ENCODE data around the gene ABLIM1.

The ABLIM1 gene

DNA sequence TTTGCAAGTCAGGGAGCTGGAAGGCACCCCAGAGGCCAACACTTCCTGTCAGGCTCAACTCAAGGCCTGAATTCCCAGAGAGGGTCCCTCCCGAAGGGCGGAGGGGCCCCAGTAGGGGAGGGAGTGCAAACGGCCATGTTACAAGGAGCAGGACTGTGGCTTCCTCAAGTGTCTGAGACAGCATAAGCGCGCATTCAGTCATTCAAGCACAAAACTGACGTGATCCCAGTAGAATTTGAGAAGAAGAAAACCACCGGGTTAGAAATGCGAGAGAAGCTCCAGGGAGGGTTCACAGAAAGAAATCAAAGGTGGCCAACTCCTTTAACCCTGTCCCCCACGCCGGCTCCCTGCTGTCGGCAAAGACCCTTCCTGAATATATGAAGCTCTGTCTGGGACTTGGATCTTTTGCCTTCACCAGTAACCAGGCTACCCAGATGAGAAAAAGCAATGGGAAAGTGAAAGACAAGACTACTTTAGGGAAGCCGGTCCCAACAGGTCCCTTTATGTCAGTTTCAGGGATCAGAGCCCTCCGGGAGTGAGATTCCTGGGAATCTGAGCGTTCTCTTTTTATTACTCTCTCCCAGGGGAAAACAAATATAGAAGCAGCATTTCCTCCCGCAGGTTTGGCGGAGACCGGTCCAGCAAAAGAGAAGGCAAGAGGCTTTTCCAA lies 255.1 kb downstream of the ABLIM1 start:
- DNase-seq, result no peak

DNA sequence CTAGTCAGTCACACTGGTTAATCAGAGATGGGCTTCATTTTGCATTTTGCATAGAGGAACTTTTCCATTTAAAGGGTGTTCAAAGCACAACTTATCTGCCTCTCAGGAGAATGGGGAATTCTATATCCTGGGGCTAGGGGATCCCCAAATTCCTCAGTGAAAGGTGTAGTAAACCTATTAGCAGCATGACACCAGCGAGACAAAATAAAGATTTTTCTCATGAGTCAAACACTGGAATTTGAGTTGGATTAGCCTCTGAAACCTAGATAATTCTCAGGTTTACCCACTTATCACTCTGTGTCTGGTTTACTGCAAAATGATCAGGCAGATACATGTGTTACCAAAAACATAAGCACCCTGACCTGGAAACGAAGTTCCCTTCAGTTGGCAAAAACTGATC lies 255.8 kb downstream of the ABLIM1 start:
- no peak for DNase-seq

DNA sequence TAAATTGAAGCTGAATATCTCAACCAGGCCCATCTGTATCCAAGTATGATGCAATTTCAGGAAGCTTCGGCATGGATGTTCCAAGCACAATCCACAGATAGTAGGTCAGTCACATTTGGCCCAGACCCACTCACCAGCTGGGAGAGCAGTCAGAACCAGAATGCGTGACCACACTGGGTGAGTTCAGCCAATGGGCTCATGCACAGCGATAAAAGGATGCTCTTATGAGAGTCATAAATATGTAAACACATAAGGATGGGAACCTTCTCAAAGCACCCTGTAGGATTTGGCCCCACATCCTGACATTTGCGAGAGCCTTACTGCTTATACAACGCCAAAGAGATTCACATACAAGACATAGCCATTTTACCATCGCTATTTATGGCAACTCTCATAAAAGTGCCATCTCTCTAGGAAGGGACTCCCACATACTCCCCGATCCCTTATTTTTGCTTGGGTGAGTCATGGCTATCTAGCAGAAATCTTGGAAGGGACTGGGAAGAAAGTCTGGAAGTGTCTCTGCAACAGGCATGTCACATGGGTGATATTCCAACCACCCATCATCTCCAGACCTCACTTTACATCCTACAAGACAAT lies 256.8 kb downstream of the ABLIM1 start:
- DNase-seq, result no peak

DNA sequence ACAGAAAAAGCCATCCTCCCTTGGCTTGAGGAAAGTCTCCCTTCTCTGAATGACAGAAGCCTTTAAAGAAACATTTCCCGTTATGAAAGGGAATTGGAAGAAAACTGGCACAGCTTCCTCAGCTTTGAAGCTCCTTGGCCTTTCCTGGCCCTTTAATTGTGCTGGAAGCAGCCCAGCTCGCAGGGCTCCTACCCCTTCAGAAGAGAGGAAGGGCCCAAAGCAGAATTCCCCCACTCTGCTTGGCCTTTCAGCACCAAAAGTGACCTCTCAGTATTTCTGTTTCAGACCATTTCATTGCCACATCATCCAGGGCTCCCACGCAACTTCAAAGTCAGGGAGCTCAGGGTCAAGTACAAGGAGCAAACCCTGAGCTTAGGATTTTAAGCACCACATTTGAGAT lies 258.0 kb downstream of the ABLIM1 start:
- DNase-seq, result no peak

DNA sequence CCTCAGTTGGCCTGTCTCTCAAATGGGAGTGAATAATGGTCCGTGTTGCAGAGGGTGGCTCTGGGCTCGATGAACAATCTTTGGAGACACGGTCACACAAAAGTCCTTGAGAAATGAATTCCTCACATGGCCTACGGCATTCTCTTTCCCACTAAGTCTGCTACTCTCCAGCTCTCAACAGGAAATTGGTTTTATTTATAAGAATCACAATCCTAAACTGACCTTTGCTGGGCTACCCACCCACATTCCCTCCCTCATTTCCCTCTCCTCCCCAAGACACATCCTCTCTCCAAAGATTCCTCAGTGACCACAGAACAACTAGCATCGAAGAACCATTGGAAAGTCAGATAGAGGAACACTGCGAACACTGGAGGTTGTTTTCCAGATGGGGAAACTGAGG lies 258.5 kb downstream of the ABLIM1 start:
- no peak for DNase-seq

DNA sequence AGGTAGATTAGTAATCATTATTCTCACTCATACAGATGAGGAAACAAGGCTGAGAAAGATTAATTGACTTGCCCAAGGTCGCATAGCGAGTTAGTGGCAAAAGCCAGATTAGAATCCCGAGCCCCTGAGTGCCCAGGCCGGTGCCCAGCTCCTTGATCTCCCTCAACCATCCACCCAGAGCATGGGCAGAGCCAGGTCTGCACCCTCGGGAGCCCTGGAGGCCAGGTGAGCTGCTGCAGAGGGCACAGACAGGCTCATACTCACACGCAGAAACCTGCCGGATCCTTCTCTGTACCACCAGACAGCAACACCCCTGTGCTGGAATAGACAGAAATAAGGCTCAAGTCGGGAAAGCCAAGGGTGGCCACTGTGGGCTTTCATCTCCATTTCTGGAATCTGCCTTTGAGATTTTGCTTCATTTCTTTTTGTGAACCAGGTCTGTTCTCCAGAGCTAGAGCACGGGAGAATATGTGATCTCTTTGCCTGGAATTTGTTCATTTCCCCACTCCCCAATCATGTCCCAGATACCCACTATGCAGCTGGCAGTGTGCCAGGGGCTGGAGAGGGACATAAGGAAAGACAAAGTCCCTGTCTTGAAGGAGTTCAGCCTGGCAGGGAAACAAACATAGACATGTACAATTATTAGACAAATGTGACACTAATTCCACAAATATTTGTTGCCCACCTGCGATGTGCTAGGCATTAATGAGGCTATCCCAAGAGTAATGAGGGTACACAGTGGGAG lies 259.3 kb downstream of the ABLIM1 start:
- DNase-seq, result no peak

DNA sequence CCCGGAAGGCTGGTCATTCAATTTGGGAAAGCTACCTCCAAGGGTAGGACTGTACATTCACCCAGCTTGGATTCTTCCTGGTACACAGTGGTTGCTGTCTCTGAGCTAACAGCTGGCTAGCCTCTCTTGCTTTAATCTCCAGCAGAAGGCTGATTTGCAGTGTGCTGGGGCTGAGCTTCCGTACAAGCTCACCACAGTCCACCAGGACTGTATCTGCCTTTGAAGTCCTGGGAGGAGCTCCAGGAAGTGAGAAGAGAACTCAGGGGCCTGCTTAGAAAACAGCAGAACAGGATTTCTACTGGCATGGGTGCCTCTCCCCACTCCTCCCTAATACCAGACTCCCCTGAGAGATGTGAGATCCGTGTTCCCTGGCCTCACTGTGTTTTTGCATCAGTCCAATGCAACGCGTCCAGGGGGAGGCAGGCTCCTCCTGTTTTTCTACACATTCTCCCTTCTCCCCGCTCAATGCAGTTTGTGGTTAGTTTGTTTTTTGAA lies 260.4 kb downstream of the ABLIM1 start:
- DNase-seq, result no peak

DNA sequence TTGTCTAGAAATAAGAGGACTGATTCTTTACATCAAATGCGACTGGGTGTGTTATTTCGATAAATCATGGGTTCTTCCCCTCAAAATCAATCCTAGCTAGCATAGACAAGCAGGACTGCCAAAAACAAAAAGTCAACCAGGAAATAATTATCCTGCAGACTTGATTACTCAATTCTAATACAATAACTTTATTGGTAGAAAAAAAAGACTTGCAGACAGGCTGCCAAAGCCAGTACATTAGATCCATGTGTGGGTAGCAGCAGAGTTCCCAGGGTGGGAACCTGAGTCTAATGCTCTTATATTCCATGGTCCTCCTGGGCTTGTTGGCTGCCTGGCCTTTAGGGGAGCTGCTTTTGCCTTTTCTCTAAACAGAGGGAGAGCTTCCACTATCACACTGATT lies 261.6 kb downstream of the ABLIM1 start:
- DNase-seq, result no peak

DNA sequence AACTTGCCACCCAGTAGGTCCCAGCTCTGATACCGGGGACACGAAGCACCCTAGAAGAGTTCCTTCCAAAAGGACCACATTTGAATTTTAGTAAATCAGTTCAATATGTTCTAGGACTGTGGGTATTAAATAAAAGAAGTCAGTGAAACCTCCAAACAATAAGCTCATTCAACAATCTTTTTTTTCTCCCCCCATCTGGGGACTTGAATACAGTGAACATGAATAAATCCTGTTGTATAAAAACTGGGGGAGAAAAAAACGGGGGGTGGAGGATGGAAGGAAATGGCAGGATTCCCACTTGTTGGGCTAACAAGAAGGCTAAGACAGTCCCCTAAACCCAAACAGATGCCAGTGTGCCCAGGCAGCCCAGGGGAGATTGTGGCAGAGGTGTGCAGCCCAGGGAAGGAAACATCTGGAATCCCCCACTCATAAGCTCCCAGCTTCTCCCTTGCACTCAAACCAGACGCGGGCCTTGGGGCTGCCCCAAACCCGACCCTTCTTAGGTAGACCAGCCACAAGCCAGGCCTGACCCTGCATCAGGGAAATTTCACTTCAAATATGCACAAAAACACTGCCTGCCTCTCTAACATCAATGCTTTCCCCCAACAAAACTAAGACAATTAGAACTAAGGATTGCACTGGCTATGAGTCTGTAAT lies 262.6 kb downstream of the ABLIM1 start:
- DNase-seq, result no peak

DNA sequence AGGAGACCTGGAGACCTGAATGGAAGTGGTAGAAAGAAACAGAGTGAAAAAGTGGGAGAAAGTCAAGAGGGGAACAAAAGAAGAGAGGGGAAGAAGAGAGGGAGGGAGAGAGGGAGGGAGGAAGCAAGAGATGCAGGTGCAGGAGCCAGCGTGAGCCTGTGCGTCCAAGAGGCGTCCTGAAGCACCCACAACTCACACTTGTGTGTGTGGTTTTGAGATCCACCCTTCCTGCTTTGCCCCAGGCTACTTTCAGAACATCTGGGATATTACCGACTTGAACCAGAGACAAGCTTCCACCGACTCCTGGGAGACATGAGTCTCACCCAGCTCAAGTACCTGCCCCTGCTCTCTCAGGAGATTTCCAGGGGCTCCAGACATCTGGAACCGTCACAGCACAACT lies 263.5 kb downstream of the ABLIM1 start:
- DNase-seq, result no peak

DNA sequence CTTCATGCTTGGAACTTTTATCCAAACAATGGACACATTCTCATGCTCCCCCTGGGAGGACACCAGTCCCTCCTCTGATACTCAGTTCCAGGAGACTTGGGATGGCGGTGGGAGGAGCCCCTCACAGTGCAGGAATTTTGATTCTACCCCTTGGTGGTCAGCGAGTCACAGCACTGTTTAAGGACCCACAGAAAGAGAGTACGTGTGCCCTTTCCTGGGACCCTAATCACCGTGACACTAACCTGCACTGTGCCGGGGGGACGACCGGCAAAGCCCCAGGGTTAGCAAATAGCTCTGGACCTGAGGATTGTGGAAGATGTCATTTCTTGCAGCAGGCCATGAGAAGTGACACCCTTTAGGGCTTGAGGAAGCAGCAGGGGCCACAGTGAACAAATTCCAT lies 264.2 kb downstream of the ABLIM1 start:
- no peak for DNase-seq

DNA sequence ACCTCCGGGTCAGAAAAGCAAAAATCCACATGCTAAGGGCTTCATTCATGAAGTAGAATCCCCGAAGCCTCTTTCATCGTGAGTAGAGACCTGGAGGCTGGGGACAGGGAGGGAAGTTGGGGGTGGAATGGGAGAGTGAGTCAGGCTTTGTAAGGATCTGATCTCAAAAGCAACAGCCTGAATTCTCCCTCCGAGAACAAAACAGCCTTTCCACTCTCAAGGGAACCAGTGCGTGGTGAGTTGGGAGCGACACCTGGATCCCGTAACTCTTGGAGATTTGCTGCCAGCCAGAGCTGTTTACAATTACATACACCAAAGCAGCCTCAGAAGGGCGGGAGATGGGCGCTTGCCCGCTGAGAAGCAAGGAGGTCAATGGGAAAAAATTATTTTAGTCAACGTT lies 264.6 kb downstream of the ABLIM1 start:
- DNase-seq, result no peak

DNA sequence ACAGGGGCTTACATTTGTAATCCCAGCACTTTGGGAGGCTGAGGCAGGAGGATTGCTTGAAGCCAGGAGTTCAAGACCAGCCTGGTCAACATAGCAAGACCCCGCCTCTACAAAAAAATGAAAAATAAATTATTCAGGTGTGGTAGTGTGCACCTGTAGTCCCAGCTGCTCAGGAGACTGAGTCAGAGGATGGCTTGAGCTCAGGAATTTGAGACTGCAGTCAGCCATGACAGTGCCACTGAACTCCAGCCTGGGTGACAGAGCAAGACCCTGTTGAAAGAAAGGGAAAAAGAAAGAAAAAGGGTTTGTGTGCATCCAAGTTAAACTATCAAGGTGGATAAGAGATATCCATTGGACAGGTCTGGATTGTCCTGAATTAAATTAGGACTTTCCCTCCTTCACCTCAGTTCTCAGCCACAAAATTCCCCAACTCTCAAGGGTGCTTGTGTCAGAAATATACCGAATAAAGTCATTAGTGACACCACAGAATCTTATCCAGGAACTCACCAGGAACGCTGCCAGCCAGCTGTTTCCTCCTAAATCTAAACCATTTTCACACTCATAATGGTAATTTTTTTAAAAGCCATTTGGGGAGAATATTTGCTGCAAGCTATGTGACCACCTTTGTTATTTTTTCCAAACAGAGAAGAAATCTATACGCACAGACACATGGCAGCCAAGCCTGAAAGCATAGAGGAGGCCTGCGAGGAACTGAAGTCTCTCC lies 265.8 kb downstream of the ABLIM1 start:
- DNase-seq, result no peak

DNA sequence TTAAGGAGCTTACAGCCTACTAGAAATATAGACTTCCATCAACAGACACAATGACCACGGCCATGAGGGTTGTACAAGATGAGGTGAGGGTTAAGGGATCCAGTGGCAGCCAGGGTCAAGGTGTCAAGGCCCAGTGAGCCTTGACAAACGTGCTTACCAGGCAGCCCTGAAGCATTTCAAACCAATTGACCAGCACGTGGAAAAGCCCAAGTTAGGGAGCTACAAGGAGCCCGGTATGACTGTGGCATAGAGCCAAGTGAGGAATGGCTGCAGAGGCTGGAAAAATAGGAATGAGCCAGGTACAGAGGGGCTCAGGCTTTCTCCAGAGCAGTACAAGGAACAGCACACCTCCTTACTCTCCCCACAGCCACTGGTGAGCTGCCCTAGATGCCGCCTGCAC lies 266.5 kb downstream of the ABLIM1 start:
- no peak for DNase-seq

DNA sequence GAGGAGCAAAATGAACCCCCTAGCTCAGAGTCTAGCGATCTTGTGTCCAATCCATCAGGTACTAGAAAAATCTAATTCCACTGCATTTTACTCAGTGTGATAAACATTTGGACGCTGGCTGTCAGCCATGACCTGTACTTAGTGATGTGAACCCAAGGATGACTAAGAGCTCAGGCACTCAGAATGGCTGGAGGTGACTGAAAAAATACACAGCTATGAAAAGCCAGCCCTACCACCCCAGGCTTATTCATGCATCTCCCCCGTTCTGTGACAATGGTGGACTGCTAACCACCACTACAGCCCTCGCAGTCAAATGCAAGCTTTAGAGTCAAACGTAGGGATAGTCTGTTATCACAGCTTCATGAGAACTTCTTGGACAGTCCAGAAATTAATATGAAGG lies 268.6 kb downstream of the ABLIM1 start:
- DNase-seq, result no peak

DNA sequence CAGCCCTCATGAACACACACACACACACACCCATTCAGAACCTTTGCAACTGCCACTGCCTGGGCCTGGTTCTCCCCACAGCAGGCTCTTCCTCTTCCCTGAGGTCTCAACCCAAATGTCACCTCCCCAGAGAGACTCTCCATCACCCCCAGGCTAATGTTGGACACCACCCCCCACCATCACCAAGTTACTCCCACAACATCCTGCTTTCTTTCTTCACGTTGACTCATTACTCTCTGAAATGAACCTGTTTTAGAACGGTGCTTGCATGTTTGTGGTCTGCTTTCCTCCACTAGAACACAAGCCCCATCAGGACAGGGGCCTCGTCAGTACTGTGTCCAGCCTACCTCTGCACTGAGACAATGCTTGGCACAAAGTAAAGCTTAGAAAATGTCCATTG lies 269.8 kb downstream of the ABLIM1 start:
- DNase-seq, result no peak

DNA sequence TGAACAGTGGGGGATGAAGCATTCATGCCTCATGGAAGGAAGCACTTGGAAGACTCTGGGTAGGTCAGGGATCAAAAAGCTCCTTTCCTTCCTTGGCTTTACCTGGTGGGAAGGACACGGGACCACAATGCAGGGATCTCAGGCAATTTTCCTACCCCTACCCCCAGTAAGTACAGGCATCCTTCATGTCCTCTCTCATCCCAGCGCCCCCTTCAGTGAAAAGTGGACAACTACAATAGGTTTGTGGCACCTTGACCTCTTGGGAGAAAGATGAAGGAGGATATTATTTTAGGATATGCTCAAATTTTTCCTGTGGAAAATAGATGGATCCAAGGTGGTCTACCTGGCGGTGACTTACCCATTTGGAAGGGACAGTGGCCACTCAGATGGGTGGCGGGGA lies 270.3 kb downstream of the ABLIM1 start:
- DNase-seq, result no peak

DNA sequence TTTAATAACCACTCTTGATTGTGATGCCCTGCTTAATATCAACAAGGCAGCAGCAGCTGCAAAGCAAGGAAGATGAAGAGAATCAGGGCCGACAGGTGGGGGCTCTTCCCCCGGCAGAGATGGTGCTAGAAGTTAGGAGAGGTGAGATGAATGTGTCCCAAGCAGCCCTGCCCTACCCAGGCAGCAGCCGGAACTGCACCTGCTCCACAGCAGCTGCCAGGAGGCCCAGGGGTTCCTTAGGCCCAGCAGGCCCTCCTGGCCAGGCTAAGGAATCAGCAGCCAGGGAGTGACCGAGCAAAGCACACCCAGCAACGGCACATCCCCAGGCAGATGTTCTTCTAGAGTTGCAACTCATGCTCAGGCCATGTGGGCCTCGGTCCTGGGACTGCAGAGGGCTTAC lies 271.6 kb downstream of the ABLIM1 start:
- DNase-seq, result no peak

DNA sequence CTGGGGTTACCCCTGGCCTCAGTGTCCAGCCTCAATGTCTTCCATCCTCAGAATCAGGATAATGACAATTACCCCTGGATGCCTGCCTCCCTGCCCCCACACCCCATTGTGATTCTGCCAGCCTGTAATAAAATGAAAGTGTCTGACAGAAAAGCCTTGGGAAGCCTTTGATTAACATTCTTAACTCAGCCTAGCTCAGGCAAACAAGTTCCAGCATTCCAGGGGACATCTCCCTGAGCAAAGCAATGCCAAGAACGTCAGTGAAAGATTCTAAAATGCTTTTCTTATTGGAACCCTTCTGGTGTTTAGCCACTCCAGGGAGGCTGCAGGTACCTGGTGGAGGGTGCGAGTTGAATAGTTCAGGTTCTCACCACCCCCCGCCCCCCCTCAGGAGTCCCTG lies 272.5 kb downstream of the ABLIM1 start:
- no peak for DNase-seq

DNA sequence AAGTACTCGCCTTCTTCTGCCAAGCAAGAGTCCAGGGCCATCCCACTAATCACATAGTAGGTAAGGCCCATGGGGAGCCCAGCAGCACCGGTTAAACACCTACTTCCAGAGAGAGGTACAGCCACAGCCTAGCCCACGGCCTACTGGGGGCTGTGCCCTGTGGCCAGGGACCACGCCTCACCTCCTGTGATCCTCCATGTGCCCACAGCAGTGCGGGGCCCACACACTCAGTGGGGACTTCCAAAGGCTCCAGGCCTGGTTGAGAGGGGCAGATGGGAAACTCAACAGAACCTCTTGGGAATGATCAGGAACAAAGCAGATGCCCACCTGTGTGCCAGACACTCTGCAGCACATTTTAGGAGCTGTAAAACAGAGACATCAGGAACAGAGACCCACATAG lies 273.5 kb downstream of the ABLIM1 start:
- no peak for DNase-seq

DNA sequence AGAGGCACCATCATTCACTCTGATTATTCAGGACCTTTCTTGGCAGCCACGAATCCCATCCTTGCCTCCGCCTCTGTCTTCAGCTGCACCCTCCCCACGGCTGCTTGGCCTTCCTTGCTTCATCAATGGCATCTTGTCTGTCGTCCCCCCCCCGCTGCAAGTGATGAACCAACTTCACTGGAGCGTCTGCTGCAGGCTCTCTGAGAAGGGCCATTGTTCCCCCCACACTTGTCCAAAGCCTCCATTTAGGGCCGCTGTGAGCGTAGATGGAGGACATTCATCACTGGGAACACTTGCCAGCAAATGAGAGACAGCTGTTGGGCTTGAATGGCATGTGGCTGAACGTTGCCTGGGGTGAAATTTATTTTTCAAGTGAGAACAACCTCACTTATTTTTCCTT lies 273.9 kb downstream of the ABLIM1 start:
- no peak for DNase-seq

All from bone marrow (tissue), 2 donors.